GM12864 (cell line): ENCODE data around the gene NAV3.

Experiments
- DNase-seq: peaks from one replicate; pipeline ENCODE4 v3.0.0-alpha.2; 2011; ENCODE audit warnings: low read depth
- H3K4me3 ChIP-seq: 2 replicates; pipeline ENCODE4 v1.5.1; 2011; ENCODE audit warnings: mild to moderate bottlenecking, low read depth, low read length, control low read depth
- CTCF ChIP-seq: IDR thresholded peaks from 2 replicates; pipeline ENCODE4 v1.5.1; 2011; ENCODE audit warnings: low read depth, mild to moderate bottlenecking, moderate library complexity, low read length, control low read depth, inconsistent platforms; ENCODE audit errors: missing control alignments

The NAV3 gene

GRCh38 chr12:77817276-77817675 lies 13.4 kb upstream of the NAV3 start:
- no peak for TF ChIP-seq CTCF
- H3K4me3 ChIP-seq: no peak overlapping the region
- DNase-seq: no peak

GRCh38 chr12:77818351-77818750 lies 12.3 kb upstream of the NAV3 start:
- H3K4me3 ChIP-seq: no peak overlapping the region
- no peak for DNase-seq
- TF ChIP-seq CTCF: no peak

- H3K4me3 ChIP-seq: no peak overlapping the region
- TF ChIP-seq CTCF: no peak
- no peak for DNase-seq
Measured at GRCh38 chr12:77821699-77822203, 8.9 kb upstream of the NAV3 start.

GRCh38 chr12:77833329-77833728 lies 2.6 kb downstream of the NAV3 start:
- no peak overlapping the region for H3K4me3 ChIP-seq
- no peak for DNase-seq
- TF ChIP-seq CTCF: no peak

GRCh38 chr12:77834618-77835017 lies 3.9 kb downstream of the NAV3 start:
- DNase-seq: no peak
- no peak overlapping the region for H3K4me3 ChIP-seq
- TF ChIP-seq CTCF: no peak

- DNase-seq: no peak
- no peak for TF ChIP-seq CTCF
Measured at GRCh38 chr12:77835969-77836368, 5.3 kb downstream of the NAV3 start.

GRCh38 chr12:77837876-77838291 lies 7.2 kb downstream of the NAV3 start:
- no peak for DNase-seq
- no peak for TF ChIP-seq CTCF
- no peak overlapping the region for H3K4me3 ChIP-seq

More at GRCh38 chr12:77835969-77836368, 5.3 kb downstream of the NAV3 start:
- no peak overlapping the region for H3K4me3 ChIP-seq
